H1 (cell line): ENCODE results near the gene INPP5B. TPM values are rescaled to one million over a fixed set of nuclear protein-coding genes. Genes with fewer than 3 reads are reported as not detected.

Source experiments
- RBBP5 ChIP-seq: IDR thresholded peaks from 2 replicates; pipeline ENCODE4 v1.7.1; 2012; ENCODE audit warnings: low read depth, mild to moderate bottlenecking, inconsistent platforms, low read length, moderate library complexity, borderline replicate concordance
- polyA plus RNA-seq, 7 experiments: library from polyadenylated mRNA; depleted of rRNA in 3 of 7; stranded (reverse) in 5 of 7; unstranded in 2 of 7; fragments of >200 nt in 5 of 7; fragments of 200-250 nt in 2 of 7; gene quantifications; 1 replicate in 5 of 7; 2 replicates in 1 of 7; 4 replicates in 1 of 7; pipeline versions ENCODE4 v1.2.1 to v1.2.3, GENCODE V29; 2011 to 2013; ENCODE audit warnings: missing spikeins in 2 of 7, mixed read lengths in 2 of 7
- total RNA-seq: library from RNA; stranded (reverse); fragmentation: NEBNext Ultra II Directional; extraction: Animal tissue kit (Norgen Biotek cat#: 25700); gene quantifications from 2 replicates; pipeline ENCODE4 v1.2.1, GENCODE V29; 2021
- TF ChIP-seq, protein P1 (sequence below): fragments of 300-600 bp; sonication (generic); IDR thresholded peaks from 2 replicates; pipeline ENCODE4 v1.7.1; 2012; ENCODE audit warnings: low read length, moderate library complexity, mild to moderate bottlenecking, inconsistent platforms; ENCODE audit not compliant: insufficient replicate concordance

The INPP5B gene
- total and polyA plus RNA-seq, 2 of the 8 experiments (the other 6 are each of a cell fraction or from before 2014, with no cell fraction given): 14.0 to 23.7 TPM

DNA sequence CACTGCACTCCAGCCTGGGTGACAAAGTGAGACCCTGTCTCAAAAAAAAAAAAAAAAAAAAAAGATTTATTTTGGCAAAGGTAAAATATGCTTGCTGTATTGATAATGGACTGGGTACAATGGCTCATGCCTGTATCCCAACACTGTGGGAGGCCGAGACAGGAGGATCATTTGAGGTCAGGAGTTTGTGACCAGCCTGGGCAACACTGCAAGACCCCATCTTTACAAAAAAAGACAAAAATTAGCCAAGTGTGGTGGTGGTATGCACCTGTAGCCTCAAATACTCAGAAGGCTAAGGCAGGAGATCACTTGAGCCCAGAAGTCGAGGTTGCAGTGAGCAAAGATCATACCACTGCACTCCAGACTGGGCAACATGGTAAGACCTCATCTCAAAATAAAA is 36.7 kb upstream of the INPP5B start (continued):
- TF ChIP-seq, protein P1, sequence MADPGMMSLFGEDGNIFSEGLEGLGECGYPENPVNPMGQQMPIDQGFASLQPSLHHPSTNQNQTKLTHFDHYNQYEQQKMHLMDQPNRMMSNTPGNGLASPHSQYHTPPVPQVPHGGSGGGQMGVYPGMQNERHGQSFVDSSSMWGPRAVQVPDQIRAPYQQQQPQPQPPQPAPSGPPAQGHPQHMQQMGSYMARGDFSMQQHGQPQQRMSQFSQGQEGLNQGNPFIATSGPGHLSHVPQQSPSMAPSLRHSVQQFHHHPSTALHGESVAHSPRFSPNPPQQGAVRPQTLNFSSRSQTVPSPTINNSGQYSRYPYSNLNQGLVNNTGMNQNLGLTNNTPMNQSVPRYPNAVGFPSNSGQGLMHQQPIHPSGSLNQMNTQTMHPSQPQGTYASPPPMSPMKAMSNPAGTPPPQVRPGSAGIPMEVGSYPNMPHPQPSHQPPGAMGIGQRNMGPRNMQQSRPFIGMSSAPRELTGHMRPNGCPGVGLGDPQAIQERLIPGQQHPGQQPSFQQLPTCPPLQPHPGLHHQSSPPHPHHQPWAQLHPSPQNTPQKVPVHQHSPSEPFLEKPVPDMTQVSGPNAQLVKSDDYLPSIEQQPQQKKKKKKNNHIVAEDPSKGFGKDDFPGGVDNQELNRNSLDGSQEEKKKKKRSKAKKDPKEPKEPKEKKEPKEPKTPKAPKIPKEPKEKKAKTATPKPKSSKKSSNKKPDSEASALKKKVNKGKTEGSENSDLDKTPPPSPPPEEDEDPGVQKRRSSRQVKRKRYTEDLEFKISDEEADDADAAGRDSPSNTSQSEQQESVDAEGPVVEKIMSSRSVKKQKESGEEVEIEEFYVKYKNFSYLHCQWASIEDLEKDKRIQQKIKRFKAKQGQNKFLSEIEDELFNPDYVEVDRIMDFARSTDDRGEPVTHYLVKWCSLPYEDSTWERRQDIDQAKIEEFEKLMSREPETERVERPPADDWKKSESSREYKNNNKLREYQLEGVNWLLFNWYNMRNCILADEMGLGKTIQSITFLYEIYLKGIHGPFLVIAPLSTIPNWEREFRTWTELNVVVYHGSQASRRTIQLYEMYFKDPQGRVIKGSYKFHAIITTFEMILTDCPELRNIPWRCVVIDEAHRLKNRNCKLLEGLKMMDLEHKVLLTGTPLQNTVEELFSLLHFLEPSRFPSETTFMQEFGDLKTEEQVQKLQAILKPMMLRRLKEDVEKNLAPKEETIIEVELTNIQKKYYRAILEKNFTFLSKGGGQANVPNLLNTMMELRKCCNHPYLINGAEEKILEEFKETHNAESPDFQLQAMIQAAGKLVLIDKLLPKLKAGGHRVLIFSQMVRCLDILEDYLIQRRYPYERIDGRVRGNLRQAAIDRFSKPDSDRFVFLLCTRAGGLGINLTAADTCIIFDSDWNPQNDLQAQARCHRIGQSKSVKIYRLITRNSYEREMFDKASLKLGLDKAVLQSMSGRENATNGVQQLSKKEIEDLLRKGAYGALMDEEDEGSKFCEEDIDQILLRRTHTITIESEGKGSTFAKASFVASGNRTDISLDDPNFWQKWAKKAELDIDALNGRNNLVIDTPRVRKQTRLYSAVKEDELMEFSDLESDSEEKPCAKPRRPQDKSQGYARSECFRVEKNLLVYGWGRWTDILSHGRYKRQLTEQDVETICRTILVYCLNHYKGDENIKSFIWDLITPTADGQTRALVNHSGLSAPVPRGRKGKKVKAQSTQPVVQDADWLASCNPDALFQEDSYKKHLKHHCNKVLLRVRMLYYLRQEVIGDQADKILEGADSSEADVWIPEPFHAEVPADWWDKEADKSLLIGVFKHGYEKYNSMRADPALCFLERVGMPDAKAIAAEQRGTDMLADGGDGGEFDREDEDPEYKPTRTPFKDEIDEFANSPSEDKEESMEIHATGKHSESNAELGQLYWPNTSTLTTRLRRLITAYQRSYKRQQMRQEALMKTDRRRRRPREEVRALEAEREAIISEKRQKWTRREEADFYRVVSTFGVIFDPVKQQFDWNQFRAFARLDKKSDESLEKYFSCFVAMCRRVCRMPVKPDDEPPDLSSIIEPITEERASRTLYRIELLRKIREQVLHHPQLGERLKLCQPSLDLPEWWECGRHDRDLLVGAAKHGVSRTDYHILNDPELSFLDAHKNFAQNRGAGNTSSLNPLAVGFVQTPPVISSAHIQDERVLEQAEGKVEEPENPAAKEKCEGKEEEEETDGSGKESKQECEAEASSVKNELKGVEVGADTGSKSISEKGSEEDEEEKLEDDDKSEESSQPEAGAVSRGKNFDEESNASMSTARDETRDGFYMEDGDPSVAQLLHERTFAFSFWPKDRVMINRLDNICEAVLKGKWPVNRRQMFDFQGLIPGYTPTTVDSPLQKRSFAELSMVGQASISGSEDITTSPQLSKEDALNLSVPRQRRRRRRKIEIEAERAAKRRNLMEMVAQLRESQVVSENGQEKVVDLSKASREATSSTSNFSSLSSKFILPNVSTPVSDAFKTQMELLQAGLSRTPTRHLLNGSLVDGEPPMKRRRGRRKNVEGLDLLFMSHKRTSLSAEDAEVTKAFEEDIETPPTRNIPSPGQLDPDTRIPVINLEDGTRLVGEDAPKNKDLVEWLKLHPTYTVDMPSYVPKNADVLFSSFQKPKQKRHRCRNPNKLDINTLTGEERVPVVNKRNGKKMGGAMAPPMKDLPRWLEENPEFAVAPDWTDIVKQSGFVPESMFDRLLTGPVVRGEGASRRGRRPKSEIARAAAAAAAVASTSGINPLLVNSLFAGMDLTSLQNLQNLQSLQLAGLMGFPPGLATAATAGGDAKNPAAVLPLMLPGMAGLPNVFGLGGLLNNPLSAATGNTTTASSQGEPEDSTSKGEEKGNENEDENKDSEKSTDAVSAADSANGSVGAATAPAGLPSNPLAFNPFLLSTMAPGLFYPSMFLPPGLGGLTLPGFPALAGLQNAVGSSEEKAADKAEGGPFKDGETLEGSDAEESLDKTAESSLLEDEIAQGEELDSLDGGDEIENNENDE: no peak
- no peak for TF ChIP-seq RBBP5
